HEK293T (cell line): ENCODE results near the gene SYNE1.

Experiments
- BHLHE40 ChIP-seq: fragments of 450-650 bp; IDR thresholded peaks from 2 replicates; pipeline ENCODE4 v1.6.1; 2016; ENCODE audit warnings: mild to moderate bottlenecking, moderate library complexity, borderline replicate concordance
- ELF4 ChIP-seq: fragments of 450-650 bp; IDR thresholded peaks from 2 replicates; pipeline ENCODE4 v1.6.1; 2017; ENCODE audit warnings: antibody characterized with exemption
- FOXK2 ChIP-seq: fragments of 450-650 bp; IDR thresholded peaks from 2 replicates; pipeline ENCODE4 v1.6.1; 2016; ENCODE audit warnings: mild to moderate bottlenecking
- FOXM1 ChIP-seq: fragments of 450-650 bp; IDR thresholded peaks from 2 replicates; pipeline ENCODE4 v1.6.1; 2017; ENCODE audit warnings: mild to moderate bottlenecking, borderline replicate concordance
- HDGF ChIP-seq: fragments of 450-650 bp; IDR thresholded peaks from 2 replicates; pipeline ENCODE4 v1.6.1; 2017; ENCODE audit warnings: antibody characterized with exemption, borderline replicate concordance
- SP1 ChIP-seq: fragments of 450-650 bp; IDR thresholded peaks from 2 replicates; pipeline ENCODE4 v1.6.1; 2017
- SUZ12 ChIP-seq: fragments of 450-650 bp; IDR thresholded peaks from 2 replicates; pipeline ENCODE4 v1.6.1; 2016; ENCODE audit warnings: mild to moderate bottlenecking

- no peak for TF ChIP-seq BHLHE40
- TF ChIP-seq FOXK2 = no peak
- TF ChIP-seq FOXM1 = no peak
- no peak for TF ChIP-seq HDGF
- TF ChIP-seq SUZ12 = no peak
- no peak for TF ChIP-seq ELF4
- no peak for TF ChIP-seq SP1
These were observed 529.2 kb downstream of the SYNE1 start for GRCh38 chr6:152107973-152108372.
